ENCODE measurements around the gene RETREG3.

DNA sequence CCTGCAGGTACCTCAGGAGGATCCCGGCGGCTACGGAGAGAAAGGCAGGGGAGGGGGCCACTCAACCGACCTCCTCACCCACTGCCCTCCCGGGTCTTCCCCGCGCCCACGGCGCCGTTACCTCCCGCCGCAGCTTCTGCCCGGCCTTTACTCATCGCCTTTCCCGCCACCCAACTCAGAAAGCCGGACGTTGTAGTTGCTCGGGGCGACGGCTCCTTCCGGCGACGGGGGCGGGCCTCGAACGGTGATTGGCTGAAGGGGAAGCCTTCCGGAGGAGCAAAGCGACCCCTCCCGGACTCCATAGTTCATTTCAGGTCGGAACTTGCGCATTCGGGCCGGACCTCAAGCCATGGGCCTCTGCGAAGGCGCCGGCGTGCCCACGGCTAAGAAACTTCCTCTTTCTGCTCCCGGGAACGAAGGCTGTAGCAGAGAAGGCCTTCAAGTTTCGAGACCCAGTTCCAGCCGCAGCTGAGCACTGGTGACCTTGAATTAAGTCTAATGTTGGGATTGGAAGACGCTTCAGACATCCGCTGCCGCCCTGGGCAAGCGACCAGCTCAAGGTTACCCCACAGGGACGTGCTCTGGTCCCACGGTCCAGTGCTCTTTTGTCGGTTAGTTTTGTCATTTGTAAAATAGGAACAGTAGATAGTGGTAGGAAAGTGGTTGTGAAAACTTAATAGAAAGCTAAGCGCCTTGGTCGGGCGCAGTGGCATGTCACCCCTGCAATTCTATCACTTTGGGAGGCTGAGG, 31.5 kb downstream of the RETREG3 start, which contains the start of gene PSMC3IP:
- TF ChIP-seq EZH2 (IDR thresholded peaks at IDR 0.05; ENCODE audit: borderline replicate concordance, low read length) (no peak), CTCF (IDR thresholded peaks at IDR 0.05; ENCODE audit: low read length) (peak; percentile 44)
